GM12891 (cell line): ENCODE measurements around the gene SPTBN5.

Experiments
- DNase-seq: peaks from one replicate; pipeline ENCODE4 v3.0.0; 2011; ENCODE audit warnings: low spot score; ENCODE audit not compliant: insufficient read length
- FAIRE-seq: peaks from 2 replicates; lab custom pipeline; 2011; peaks lifted over from hg19 to GRCh38; lab: Jason Lieb, UNC
- PAX5 ChIP-seq: IDR thresholded peaks from 2 replicates; pipeline ENCODE4 v1.6.1; 2011; ENCODE audit warnings: low read length, moderate library complexity, mild to moderate bottlenecking; ENCODE audit not compliant: insufficient read depth, severe bottlenecking
- POLR2A ChIP-seq: IDR thresholded peaks from 2 replicates; pipeline ENCODE4 v1.6.1; 2011; ENCODE audit warnings: low read depth, low read length, control low read depth
- POLR2AphosphoS5 ChIP-seq: IDR thresholded peaks from 2 replicates; pipeline ENCODE4 v1.6.1; 2011; ENCODE audit warnings: low read depth, low read length, control low read depth
- POU2F2 ChIP-seq: IDR thresholded peaks from 2 replicates; pipeline ENCODE4 v1.6.1; 2011; ENCODE audit warnings: low read depth, mild to moderate bottlenecking, control low read depth, low read length, moderate library complexity
- SPI1 ChIP-seq: IDR thresholded peaks from 2 replicates; pipeline ENCODE4 v1.6.1; 2011; ENCODE audit warnings: low read depth, low read length, control low read depth
- TAF1 ChIP-seq: IDR thresholded peaks from 2 replicates; pipeline ENCODE4 v1.6.1; 2011; ENCODE audit warnings: low read depth, low read length, control low read depth

Gene SPTBN5

DNA sequence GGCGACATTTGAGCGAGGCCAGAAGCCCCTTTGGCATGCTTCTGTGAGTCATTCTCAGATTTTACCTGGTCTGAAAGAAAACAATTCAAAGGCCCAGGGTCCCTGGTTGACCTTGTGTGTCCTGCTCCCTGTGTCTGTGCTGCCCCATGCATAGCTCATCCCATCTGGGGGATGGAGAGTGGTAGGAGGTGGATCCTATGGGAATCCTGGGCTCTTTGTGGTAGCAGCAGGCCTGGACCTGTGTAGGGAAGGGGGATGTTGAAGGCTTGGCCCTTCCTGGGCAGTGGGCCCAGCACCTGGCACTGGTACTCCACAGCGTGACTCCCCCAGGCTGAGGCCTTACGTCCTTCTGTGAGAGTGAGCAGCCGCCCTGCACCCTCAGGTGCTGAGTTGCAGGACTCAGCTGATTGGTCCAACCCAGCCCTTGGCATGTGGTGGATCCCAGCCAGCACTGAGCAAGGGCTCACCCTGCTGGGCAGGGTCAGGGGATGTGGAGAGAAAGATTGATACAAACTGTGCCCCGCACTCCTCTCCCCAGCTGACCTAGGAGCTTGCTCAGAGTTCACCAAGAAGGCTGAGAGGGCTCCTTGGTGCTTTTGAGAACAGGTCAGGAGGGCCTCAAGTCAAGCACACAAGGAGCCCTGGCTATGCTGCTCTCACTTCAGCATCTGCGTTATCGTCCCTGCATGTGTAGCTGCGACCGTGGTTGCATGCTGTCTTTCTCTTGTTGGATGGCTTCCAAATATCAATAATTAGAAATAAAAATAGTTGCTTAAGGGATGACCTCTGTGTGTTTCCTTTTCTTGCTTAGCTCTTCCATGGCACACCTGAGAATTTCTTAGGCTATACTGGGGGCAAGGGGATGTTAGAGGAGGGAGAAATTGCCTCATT is 87.3 kb downstream of the SPTBN5 start:
- FAIRE-seq (no peak), DNase-seq (no peak)
- no peak for TF ChIP-seq POU2F2
- TF ChIP-seq SPI1 = no peak
- TF ChIP-seq PAX5 = no peak
- no peak for TF ChIP-seq POLR2A
- no peak for TF ChIP-seq TAF1
- TF ChIP-seq POLR2AphosphoS5 = no peak

DNA sequence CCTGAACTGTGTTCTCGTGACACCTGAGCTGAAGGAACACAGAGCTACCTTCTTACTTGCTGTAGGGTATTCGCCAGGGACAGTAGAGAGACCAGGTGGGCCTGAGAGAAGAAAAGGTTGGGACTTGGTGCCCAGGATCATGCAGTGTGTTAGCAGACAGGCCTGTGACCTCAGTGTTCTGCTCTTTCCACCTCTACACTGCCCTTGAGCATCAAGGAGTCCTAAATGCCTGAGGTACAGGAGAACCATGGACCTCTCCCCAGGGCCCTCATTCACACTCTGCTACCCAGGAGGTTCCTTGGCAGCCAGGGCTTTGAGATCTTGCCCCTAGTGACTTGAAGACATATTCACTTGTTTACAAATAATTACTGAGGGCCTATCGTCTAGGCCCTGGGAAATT is 88.1 kb downstream of the SPTBN5 start:
- FAIRE-seq = no peak
- no peak for DNase-seq
- TF ChIP-seq PAX5 (no peak), TAF1 (no peak), POLR2A (no peak), SPI1 (no peak), POU2F2 (no peak), POLR2AphosphoS5 (no peak)

DNA sequence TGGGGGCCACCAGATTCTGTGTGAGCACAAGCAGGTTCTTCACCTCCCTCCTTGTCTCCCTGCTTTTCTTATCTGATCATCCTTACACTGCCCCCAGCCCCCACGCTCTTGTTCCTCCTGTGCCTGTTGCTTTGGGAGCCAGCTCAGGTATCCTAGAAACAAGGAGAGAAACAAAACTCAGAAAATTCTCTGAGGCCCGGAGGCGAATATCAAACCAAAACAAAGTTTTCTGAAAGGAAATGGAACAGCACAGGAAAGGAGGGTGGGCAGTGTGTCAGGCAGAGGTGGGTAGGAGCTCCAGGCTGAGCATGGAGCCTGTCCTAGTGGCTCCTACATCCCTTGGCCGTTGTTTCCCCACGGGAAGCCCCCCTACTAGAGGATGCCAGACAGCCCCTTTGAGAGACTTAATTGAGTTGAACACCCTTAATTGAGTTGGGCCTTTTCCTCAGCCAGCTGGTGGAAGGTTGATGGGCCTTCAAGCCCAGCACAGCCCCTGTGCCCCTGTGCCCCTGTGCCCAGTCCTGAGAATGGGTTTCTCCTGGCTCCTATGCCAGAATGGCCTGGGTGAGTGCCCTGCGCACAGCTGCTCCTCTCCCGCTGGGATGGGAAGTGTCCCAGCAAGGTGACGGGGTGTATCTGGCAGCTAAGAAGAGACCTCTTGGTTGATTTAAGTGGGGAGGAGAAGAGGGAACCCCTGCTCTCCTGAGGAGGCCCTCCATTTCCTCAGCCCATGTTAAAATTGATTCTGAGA is 88.8 kb downstream of the SPTBN5 start:
- no peak for TF ChIP-seq POLR2AphosphoS5
- TF ChIP-seq SPI1 = no peak
- no peak for FAIRE-seq

DNA sequence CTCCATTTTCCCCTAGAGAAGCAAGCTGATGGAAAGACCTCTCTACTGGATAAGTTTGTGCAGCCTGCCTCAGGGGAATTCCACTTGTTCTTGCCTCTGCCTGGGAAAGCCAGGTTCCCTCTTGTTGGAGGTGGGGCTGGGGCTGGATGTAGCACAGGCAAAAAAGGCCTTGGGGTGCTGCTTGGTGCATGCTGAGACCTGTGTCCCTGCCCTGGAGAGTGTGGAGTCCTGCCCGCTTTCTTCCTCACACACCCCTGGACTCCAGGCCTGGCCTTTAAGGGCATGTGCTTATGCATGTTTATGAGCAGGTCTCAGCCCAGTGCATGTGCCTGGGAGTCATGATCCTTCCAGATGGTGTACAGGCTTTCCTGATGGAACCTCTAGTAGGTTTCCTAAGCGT is 89.5 kb downstream of the SPTBN5 start:
- no peak for TF ChIP-seq SPI1
- DNase-seq (no peak), FAIRE-seq (no peak)

More for the DNA sequence above, 88.8 kb downstream of the SPTBN5 start:
- no peak for DNase-seq

DNA sequence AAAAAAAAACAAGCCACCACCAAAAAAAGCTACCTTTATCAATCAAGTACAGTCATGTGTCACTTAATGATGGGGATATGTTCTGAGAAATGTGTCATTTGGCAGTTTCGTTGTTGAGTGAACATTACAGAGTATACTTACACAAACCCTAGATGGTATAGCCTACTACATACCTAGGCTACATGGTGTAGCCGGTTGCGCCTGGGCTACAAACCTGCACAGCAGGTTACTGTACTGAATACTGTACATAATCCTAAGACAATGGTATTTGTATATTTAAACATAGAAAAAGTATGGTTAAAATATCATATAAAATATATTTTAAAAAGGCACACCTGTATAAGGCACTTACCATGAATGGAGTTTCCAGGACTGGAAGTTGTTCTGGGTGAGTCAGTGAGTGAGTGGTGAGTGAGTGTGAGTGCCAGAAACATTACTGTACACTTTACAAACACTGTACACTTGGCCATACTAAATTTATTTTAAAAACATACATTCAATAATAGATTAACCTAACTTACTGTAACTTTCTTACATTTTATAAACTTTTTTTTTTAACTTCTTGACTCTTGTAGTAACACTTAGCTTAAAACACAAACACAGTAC is 91.9 kb downstream of the SPTBN5 start:
- TF ChIP-seq TAF1 (no peak), SPI1 (no peak), PAX5 (no peak), POU2F2 (no peak), POLR2AphosphoS5 (no peak), POLR2A (no peak)
- no peak for FAIRE-seq
- no peak for DNase-seq

DNA sequence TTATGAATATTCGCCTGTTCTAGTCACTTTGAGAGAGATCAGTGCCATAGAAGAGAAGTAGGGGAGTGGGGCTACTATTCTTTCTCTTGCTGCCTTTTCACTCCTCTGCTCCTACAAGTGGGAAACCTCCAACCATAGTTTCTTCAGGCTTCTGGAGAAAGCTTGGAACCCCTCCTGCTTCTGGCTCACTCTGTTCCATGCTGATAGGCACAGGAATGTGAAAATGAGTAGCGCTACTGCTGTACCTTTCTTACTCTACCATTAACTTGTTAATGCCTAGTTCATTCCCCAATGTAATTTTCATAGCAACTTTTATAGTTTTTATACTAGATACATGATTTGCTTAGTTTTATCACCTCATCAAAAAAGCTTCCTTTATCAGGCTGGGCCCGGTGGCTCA is 92.7 kb downstream of the SPTBN5 start:
- FAIRE-seq (no peak), DNase-seq (no peak)
- no peak for TF ChIP-seq POU2F2
- TF ChIP-seq POLR2A = no peak
- TF ChIP-seq TAF1 = no peak
- TF ChIP-seq SPI1 = no peak
- TF ChIP-seq POLR2AphosphoS5 = no peak
- TF ChIP-seq PAX5 = no peak

DNA sequence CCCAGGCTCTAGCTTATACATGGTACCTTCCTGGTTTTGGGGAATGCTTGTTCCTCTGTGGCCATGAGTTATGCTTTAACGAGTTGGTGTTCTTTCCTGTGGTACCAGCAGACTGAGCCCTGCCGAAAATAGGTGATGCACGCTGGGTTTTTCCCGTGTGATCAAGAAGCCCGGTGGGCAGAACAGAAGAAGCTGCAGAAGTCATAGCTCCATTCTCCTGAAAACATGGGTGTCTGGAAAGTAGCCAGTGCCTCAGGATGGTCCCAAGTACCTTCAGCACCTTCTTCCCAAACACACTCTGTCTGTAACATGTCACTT is 94.4 kb downstream of the SPTBN5 start:
- no peak for DNase-seq
- FAIRE-seq = no peak
- no peak for TF ChIP-seq POLR2AphosphoS5
- TF ChIP-seq TAF1 = no peak
- no peak for TF ChIP-seq SPI1
- TF ChIP-seq POU2F2 = no peak
- TF ChIP-seq PAX5 = no peak
- TF ChIP-seq POLR2A = no peak

DNA sequence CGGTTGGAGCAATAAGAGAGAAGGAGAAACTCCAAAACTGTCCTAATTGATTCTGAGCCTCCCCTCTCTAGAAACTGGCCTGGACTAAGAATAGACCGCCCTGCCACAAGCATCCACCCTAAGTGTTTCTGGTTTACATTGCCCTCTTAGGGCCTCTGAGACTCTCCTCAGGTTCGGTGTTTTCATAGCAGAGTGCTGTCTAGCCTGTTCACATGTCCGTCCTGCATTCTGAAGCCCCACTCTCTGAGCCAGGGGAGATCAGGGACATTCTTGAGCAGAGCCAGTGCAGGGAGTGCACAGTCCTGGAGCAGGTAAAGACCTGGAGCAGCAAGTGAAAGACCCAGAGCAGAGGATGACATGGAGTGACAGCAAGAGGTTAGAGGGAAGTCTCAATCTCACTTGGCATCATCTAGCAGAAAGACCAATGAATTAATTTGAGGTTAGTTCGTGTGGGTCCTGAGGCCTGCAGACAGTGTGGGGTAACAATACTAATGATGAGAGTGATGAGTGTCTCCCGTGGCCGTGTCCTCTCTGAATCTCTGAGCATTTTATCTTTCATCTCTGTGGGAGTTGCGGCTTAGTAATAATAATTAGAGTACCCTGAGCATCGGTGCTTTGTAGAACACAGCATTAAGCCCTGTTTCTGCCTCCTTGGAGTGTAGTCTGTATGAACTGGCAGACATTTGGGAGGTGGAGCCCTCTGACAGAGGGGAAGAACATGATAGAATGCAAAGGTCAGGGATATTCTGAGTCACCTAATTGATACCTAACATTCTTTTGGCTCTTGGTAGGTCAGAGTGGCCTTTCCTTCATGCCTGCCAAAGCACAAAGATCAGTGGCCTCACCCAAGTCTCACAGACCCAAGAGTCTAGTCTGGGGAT is 95.0 kb downstream of the SPTBN5 start:
- no peak for DNase-seq
- TF ChIP-seq POLR2A = no peak
- FAIRE-seq = no peak
